NCI-H2107 treated with DMSO at 0.1 percent for 48 hours (cell line): ENCODE results near the gene DDX27.
A peak's percentile ranks its signal among the peaks of the same experiment; 100 is the strongest.
"Not testable (repeated sequence)": the region's sequence is repeated elsewhere in the genome, so short reads cannot be mapped to it uniquely, and the experiment has no call there.

ENCODE experiments used
- DNase-seq: peaks from one replicate; lab custom pipeline; 2025; ENCODE audit not compliant: unreplicated experiment; lab: John Stamatoyannopoulos, UW

Gene DDX27

DNA sequence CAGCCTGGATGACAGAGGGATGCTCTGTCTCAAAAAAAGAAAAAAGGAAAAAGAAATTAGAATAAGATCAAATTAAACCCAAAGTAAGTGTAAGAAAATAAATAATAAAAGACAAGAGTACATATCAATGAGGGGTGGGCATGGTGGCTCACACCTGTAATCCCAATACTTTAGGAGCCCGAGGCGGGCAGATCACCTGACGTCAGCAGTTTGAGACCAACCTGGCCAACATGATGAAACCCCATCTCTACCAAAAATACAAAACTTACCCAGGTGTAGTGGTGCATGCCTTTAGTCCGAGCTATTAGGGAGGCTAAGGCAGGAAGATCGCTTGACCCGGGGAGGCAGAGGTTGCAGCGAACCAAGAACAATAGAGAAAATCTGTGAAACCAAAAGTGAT, 16.2 kb upstream of the DDX27 start:
- no peak for DNase-seq

GRCh38 chr20:49203746-49204145, 15.5 kb upstream of the DDX27 start:
- no peak for DNase-seq

DNA sequence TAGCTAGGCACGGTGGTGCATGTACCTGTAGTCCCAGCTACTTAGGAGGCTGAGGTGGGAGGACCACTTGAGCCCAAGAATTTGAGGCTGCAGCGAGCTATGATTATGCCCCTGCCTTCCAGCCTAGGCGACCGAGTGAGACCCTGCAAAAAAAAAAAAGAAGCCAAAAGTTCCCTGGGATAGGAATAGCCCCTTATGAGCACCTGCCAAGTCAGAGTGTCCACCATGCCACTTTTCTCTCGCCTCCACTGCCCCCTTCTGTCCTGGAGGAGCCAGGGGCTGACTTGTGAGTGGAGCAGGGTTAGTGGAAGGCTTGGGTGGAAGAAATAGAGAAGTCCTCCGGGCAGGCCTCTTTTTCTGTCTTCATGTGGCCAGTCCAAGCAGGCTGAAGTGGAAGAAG, 12.1 kb upstream of the DDX27 start:
- DNase-seq = no peak

DNA sequence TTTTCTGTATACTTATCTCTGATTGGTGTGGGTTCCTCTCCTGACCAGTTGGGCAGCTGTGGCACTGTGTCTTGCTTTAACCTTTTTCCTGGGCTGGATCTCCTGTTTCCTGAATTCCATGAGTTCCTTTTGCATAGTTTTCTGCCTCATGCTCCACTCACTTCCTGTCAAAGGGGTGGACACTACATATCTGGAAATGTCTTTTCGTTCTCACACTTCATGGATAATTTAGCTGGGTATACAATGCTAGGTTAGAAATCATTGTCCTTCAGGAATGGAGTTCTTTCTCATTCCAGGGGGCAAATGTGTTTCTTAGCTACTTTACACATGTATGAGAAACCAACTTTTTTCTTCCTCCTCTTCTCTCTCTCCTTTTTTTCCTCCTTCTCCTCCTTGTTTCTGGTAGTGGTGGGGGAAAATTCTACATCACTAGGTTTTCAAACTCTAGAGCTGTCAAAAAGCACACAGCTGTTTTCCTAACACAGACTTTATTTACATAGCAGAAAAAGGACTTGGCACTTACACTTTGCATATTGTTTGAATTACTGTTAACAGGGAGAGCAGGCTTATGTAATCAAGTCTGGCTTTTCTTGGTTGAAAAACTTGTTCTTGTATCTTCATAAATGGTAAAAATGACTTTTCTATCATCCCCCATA, 9.0 kb upstream of the DDX27 start:
- no peak for DNase-seq

DNA sequence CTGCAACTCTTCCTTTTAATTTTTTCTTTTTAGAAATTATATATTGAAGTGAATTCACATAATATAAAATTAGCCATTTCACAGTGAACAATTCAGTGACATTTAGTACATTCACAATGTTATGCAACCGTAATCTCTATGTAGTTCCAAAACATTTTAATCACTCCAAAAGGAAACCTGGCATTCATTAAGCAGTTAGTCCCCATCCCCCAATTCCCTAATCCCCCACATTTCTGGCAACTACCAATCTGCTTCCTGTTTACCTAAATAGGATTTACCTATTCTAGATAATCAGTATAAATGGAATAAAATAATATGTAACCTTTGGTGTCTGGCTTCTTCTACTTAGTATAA, 8.5 kb upstream of the DDX27 start:
- DNase-seq = no peak

DNA sequence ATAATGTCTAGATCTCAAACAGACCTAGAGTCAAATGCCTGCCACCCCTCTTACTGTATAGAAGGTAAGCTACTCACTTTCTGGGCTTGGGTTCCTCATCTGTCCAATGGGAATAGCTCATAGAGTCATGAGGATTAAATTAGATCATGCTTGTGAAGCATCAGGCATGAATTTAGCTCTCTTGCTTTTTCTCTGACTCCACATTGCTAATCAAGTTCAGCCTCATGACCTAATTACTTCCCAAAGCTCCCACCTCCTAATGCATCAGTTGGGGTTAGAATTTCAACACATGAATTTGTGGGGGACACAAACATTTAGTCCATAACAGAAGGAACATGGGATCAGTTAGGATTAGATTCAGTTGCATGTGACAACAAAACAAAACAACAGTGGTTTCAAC, 4.6 kb upstream of the DDX27 start:
- DNase-seq = no peak

DNA sequence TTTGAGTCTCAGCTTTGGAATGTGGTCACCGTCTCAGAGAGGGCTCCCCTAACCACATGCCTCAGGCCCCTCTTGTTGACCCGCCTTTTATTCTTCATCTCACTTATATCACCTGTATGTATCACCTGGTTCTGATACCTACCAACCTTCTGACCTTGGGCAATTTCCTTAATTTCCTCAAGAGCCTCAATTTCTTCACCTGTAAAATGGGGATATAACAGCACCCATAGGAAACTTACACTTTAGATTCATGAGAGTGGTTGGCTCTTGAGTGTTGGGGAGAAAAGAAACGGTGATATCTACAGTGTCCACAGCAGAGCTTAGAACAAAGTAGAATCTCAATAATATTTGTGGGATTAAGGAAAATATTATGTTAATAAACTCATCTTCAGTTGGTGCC, 4.0 kb upstream of the DDX27 start:
- DNase-seq = no peak

DNA sequence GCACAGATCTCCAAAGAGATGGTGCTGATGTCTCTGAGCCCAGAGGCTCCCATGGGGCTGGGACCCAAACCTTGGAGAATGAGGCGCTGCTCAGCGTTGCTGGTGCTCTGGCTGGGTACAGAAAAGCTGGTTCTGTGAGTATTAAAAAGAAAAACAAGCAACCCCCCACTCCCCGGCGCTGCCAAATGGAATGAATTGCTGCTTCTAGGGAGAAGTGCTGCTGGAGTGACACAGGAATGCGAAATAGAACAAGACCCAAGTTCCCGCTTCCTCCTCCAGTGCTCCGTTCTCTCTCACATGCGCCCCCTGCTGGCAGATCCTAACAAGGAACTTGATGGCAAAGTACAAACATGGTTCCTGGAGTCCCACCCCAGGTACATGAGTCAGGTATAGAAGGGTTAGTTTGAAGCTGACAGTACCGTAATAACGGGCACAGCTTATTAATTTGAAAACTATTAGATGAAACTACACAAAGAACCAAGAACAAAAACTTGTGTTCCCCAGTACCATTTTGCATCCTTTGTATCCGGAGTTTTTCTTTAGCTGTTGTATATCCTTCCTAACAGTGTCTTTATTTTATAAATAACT, 2.1 kb upstream of the DDX27 start:
- DNase-seq = peak; percentile 87

GRCh38 chr20:49218739-49219090, 501 bp upstream of the DDX27 start:
- not testable (repeated sequence) for DNase-seq

GRCh38 chr20:49219924-49220831, 962 bp downstream of the DDX27 start:
- DNase-seq = no peak

GRCh38 chr20:49225896-49226295, 6.7 kb downstream of the DDX27 start:
- no peak for DNase-seq

GRCh38 chr20:49228676-49229075, 9.5 kb downstream of the DDX27 start:
- DNase-seq = peak; percentile 89

- peak; percentile 35 for DNase-seq
Measured at GRCh38 chr20:49229381-49229780, 10.2 kb downstream of the DDX27 start.

- peak; percentile 78 for DNase-seq
Measured at GRCh38 chr20:49230021-49230420, 10.8 kb downstream of the DDX27 start.

GRCh38 chr20:49230561-49231133, 11.4 kb downstream of the DDX27 start:
- DNase-seq = no peak

DNA sequence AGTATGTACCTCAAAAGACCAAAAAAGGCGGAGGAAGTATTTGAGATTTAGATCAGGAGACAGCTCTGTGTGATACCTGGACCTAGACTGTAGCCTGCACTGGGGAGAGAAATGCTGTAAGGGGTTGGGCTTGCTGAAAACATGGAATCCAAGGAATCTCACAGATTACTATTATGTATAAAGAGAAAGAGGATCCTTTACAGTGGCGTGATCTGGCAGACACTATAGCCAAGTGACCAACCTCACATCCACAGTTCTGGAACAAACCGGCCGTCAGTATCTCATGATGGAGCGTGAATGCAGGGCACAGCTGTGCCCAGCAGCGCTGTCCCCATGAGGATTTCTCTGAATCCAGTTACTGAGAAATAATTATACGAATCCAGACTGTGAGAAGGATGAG, 12.3 kb downstream of the DDX27 start:
- DNase-seq = no peak

DNA sequence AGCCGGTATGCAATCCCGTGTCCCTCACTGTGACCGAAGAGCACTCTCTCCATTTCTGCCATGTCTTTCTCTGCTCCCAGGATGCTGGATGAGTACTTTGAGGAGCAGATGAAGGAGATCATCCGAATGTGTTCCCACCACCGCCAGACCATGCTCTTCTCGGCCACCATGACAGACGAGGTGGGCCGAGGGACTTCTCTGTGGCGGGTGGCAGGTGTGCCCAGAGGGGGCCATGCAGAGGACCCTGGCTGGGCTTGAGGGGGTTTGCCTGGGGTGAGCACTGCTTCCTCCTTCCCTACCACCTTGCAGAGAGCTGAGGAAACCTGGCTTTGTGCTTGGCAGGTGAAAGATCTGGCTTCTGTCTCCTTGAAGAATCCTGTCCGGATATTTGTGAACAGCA, 14.0 kb downstream of the DDX27 start:
- no peak for DNase-seq

DNA sequence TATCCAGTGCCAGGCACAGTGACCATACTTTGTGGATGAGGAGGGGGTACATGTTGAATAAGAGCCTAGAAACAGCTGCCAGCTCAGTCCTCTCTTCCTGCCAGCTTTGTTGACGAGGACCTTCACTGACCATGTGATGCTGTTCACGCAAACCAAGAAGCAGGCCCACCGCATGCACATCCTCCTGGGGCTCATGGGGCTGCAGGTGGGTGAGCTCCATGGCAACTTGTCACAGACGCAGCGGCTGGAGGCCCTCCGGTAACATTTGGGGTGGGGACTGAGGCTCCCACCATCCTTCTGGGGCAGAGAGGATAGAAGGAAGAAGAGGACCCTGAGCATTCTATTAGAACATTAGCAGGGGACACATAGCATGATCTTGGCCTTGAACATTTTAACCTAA, 15.6 kb downstream of the DDX27 start:
- DNase-seq = no peak

GRCh38 chr20:49236301-49236700, 17.1 kb downstream of the DDX27 start:
- no peak for DNase-seq

DNA sequence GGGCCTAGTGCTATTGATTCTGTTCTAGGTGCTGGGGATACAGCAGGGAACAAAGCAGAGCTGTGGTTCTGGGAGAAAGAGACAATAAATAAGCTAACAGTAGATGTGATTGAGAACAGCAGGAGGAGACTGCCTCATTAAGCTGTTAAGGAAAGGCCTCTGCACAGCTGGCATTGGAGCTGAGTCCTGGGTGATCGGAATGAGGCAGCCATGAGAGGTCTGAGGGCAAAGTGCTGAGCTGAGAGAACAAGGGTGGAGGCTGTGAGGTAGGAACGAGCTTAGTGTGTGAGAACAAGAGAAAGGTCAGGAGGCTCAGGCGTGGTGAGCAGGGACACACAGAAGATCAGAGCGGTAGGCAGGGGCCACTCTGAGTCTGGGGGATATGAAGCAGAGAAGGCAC, 18.3 kb downstream of the DDX27 start:
- DNase-seq = no peak

GRCh38 chr20:49245921-49246740, 26.9 kb downstream of the DDX27 start:
- DNase-seq = peak; percentile 68
